HepG2 (cell line): ENCODE measurements around the gene IER2. TPM values are rescaled to one million over a fixed set of nuclear protein-coding genes. Genes with fewer than 3 reads are reported as not detected.

Source experiments
- ATAC-seq: fragments of 200-7000 bp; cut with Tn5 transposase; 3 replicates; pipeline ENCODE4 v1.9.1; 2020; ENCODE audit warnings: mild to moderate bottlenecking, moderate library complexity
- BruUV-seq: library from RNA; stranded (reverse); fragments of 400-500 nt; replicated peaks from 2 replicates; lab custom pipeline; 2021; lab: Mats Ljungman, UMichigan
- CTCF ChIA-PET: fragments of 300-600 bp; formaldehyde crosslinking; extraction: SDS; loops from one replicate; lab custom pipeline; 2021; ENCODE audit warnings: low total read pairs, inconsistent platforms, low intra/inter-chr PET ratio; lab: Yijun Ruan, JAX
- POLR2A ChIA-PET: fragments of 350-600 bp; sonication (Branson Sonifier 250); formaldehyde crosslinking; loops from one replicate; lab custom pipeline; 2020; ENCODE audit warnings: antibody characterized with exemption, inconsistent platforms; lab: Yijun Ruan, JAX
- DNase-seq: peaks from one replicate; pipeline ENCODE4 v3.0.0-alpha.2; 2015; ENCODE audit warnings: low spot score
- FAIRE-seq: peaks from 3 replicates; lab custom pipeline; 2011; peaks lifted over from hg19 to GRCh38; lab: Jason Lieb, UNC
- H2AFZ ChIP-seq: one replicate; pipeline ENCODE4 v1.6.1; 2011; ENCODE audit warnings: low read length, inconsistent platforms
- H3K27ac ChIP-seq: fragments of 300-600 bp; 3 replicates; pipeline ENCODE4 v1.8.0; 2011; ENCODE audit warnings: mixed run types, mild to moderate bottlenecking, mixed read lengths, low read length, inconsistent platforms; ENCODE audit not compliant: insufficient read depth; ENCODE audit errors: extremely low read length
- H3K27me3 ChIP-seq, 2 experiments: fragments of 200-600 bp in 1 of 2; 2 replicates in 1 of 2; 3 replicates in 1 of 2; pipeline versions ENCODE4 v1.6.0 to v1.8.0; 2011; ENCODE audit warnings: low read length in 2 of 2, mild to moderate bottlenecking in 2 of 2, moderate library complexity in 2 of 2, inconsistent platforms in 1 of 2; ENCODE audit not compliant: insufficient read depth in 2 of 2, control insufficient read depth in 1 of 2
- H3K36me3 ChIP-seq, 2 experiments: fragments of 200-600 bp in 1 of 2; replicated peaks in 1 of 2; 2 replicates in 1 of 2; 3 replicates in 1 of 2; pipeline versions ENCODE4 v1.5.1 to v1.8.0; 2011; ENCODE audit warnings: low read length in 2 of 2, inconsistent platforms in 1 of 2; ENCODE audit not compliant: insufficient read depth in 2 of 2, control insufficient read depth in 1 of 2
- H3K4me1 ChIP-seq: 2 replicates; pipeline ENCODE4 v1.5.1; 2012; ENCODE audit warnings: low read length, inconsistent platforms; ENCODE audit not compliant: insufficient read depth
- H3K4me2 ChIP-seq: 2 replicates; pipeline ENCODE4 v1.6.0; 2011; ENCODE audit warnings: low read depth, low read length, inconsistent platforms
- H3K4me3 ChIP-seq, 3 experiments: fragments of 200-600 bp in 1 of 3; sonication (generic), shearing (Covaris generic) in 1 of 3; replicated peaks in 1 of 3; 2 replicates each; pipeline ENCODE4 v1.5.1; 2011 to 2016; ENCODE audit warnings: low read length in 3 of 3, inconsistent platforms in 2 of 3, low read depth in 2 of 3, mild to moderate bottlenecking in 2 of 3, control low read depth in 1 of 3, mixed read lengths in 1 of 3; ENCODE audit not compliant: insufficient read depth in 1 of 3
- H3K79me2 ChIP-seq: one replicate; pipeline ENCODE4 v1.6.1; 2011; ENCODE audit warnings: low read length, inconsistent platforms; ENCODE audit not compliant: insufficient read depth
- H3K9ac ChIP-seq: 2 replicates; pipeline ENCODE4 v1.6.0; 2011; ENCODE audit warnings: mild to moderate bottlenecking, low read depth, low read length, inconsistent platforms; ENCODE audit not compliant: insufficient read depth
- H3K9me3 ChIP-seq: 2 replicates; pipeline ENCODE4 v1.5.1; 2012; ENCODE audit warnings: mild to moderate bottlenecking, low read length
- H4K20me1 ChIP-seq: 2 replicates; pipeline ENCODE4 v1.6.0; 2011; ENCODE audit warnings: inconsistent platforms, mild to moderate bottlenecking, low read length, moderate library complexity; ENCODE audit not compliant: insufficient read depth
- CHD4 ChIP-seq: fragments of 200-600 bp; sonication (generic); IDR thresholded peaks from 2 replicates; pipeline ENCODE4 v1.7.0; 2017; ENCODE audit warnings: mild to moderate bottlenecking, low read length, borderline replicate concordance
- DR1 ChIP-seq: sonication (generic); formaldehyde crosslinking; IDR thresholded peaks from 2 replicates; pipeline ENCODE4 v1.8.0; 2021; ENCODE audit warnings: mild to moderate bottlenecking, missing genetic modification reagents, inconsistent platforms
- KDM4B ChIP-seq: sonication (generic); formaldehyde crosslinking; IDR thresholded peaks from 2 replicates; pipeline ENCODE4 v1.4.0; 2020; ENCODE audit warnings: missing genetic modification reagents
- RBM22 ChIP-seq: fragments of 200-400 bp; formaldehyde crosslinking; optimal IDR thresholded peaks from 2 replicates; pipeline ENCODE3; 2017; ENCODE audit warnings: mild to moderate bottlenecking, low read length, moderate library complexity
- ZMYM3 ChIP-seq: sonication (generic); formaldehyde crosslinking; IDR thresholded peaks from 2 replicates; pipeline ENCODE4 v1.5.1; 2020; ENCODE audit warnings: mild to moderate bottlenecking, missing genetic modification reagents
- ZNF629 ChIP-seq: sonication (generic); formaldehyde crosslinking; conservative IDR thresholded peaks from 2 replicates; pipeline ENCODE4 v1.5.0; 2020; ENCODE audit warnings: missing genetic modification reagents
- WGBS: methylation state at CpG from one replicate; pipeline ENCODE4 v1.1.6; 2017; ENCODE audit warnings: low lambda C conversion rate; 5-methylcytosine and 5-hydroxymethylcytosine counted together
- in situ Hi-C: cut with HindIII; loops from 2 replicates; pipeline ENCODE4 v1.10.0; 2017; ENCODE audit warnings: low pct_unique_long_range_greater_than_20kb; ENCODE audit not compliant: extremely low pct_ligation_motif_present
- intact Hi-C: fragments of 100-400 bp; cut with micrococcal nuclease; formaldehyde crosslinking; loops from one replicate; pipeline ENCODE4 v1.10.0; 2022; ENCODE audit not compliant: unreplicated experiment
- polyA plus RNA-seq, 8 experiments: library from polyadenylated mRNA; depleted of rRNA in 3 of 8; stranded (reverse) in 7 of 8; unstranded in 1 of 8; fragments of >200 nt; fragmentation: Illumina TruSeq in 4 of 8; extraction: Trizol in 4 of 8; gene quantifications; 2 replicates each; pipeline versions ENCODE4 v1.2.1 to v1.2.3, GENCODE V29; 2011 to 2016; ENCODE audit warnings: low read depth in 4 of 8, missing spikeins in 1 of 8, mixed read lengths in 1 of 8; ENCODE audit not compliant: insufficient read depth in 1 of 8
- total RNA-seq, 5 experiments: library from RNA; depleted of rRNA; stranded (reverse); fragments of >200 nt; fragmentation: Illumina TruSeq; extraction: Trizol; gene quantifications; 2 replicates each; pipeline ENCODE4 v1.2.3, GENCODE V29; 2016; ENCODE audit warnings: low read depth in 1 of 5
- TF ChIP-seq, protein P1 (sequence below): sonication (generic); formaldehyde crosslinking; IDR thresholded peaks from 2 replicates; pipeline ENCODE4 v1.4.0; 2020; ENCODE audit warnings: missing genetic modification reagents

IER2 gene
- total and polyA plus RNA-seq, 2 of the 13 experiments (the other 11 are each of a cell fraction or from before 2014, with no cell fraction given): 10.1 to 14.3 TPM

DNA sequence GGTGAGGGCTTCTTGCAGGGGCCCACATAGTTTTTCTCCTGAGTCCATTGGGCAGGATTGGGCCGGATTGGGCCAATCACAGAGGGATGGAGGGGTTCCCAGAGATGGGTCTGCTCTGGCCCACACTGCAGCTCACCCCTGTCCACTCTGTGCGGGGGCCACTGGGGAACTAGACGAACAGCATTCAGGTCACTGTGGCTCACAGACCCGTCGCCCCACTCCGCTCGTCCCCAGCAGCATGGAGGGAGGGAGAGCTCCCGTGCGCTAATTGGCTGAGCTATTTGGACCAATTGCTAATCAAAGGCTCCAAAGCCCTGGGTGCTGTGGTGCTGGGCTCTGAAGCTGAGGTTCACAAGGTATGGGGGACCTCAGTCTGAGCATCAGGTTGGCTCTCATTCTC is 20.8 kb upstream of the IER2 start (continued):
- no peak for TF ChIP-seq DR1

GRCh38 chr19:13130886-13131490 is 19.2 kb upstream of the IER2 start:
- peaks cover 4% of the 10 kb centered on the region for H4K20me1 ChIP-seq
- in situ Hi-C loops (no loop called here), intact Hi-C loops (no loop called here)
- H3K79me2 ChIP-seq: peaks cover 60% of the 10 kb centered on the region
- H3K27ac ChIP-seq: peak overlapping the region; percentile 19
- no peak overlapping the region for H2AFZ ChIP-seq
- no TSS peak for BruUV-seq
- peak; percentile 93 for TF ChIP-seq ZNF629 (CRISPR knock-in tag)
- no peak for TF ChIP-seq KDM4B (CRISPR knock-in tag)
- TF ChIP-seq CHD4: peak; percentile 46; the same call in 1 of the 2 replicates
- TF ChIP-seq ZMYM3 (CRISPR knock-in tag): peak; percentile 72
- TF ChIP-seq, protein P1, sequence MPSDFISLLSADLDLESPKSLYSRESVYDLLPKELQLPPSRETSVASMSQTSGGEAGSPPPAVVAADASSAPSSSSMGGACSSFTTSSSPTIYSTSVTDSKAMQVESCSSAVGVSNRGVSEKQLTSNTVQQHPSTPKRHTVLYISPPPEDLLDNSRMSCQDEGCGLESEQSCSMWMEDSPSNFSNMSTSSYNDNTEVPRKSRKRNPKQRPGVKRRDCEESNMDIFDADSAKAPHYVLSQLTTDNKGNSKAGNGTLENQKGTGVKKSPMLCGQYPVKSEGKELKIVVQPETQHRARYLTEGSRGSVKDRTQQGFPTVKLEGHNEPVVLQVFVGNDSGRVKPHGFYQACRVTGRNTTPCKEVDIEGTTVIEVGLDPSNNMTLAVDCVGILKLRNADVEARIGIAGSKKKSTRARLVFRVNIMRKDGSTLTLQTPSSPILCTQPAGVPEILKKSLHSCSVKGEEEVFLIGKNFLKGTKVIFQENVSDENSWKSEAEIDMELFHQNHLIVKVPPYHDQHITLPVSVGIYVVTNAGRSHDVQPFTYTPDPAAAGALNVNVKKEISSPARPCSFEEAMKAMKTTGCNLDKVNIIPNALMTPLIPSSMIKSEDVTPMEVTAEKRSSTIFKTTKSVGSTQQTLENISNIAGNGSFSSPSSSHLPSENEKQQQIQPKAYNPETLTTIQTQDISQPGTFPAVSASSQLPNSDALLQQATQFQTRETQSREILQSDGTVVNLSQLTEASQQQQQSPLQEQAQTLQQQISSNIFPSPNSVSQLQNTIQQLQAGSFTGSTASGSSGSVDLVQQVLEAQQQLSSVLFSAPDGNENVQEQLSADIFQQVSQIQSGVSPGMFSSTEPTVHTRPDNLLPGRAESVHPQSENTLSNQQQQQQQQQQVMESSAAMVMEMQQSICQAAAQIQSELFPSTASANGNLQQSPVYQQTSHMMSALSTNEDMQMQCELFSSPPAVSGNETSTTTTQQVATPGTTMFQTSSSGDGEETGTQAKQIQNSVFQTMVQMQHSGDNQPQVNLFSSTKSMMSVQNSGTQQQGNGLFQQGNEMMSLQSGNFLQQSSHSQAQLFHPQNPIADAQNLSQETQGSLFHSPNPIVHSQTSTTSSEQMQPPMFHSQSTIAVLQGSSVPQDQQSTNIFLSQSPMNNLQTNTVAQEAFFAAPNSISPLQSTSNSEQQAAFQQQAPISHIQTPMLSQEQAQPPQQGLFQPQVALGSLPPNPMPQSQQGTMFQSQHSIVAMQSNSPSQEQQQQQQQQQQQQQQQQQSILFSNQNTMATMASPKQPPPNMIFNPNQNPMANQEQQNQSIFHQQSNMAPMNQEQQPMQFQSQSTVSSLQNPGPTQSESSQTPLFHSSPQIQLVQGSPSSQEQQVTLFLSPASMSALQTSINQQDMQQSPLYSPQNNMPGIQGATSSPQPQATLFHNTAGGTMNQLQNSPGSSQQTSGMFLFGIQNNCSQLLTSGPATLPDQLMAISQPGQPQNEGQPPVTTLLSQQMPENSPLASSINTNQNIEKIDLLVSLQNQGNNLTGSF: no peak
- TF ChIP-seq RBM22: peak; percentile 63
- ChIA-PET CTCF (no interaction called here), POLR2A (no interaction called here)
- H3K9me3 ChIP-seq: no peaks in the 10 kb centered on the region
- no peaks in the 10 kb centered on the region for H3K27me3 ChIP-seq
- no peak overlapping the region for H3K4me2 ChIP-seq
- FAIRE-seq: no peak
- H3K36me3 ChIP-seq: peaks cover 8 to 45% of the 10 kb centered on the region in 2 experiments; a peak in 4 of 5 replicates
- no peak overlapping the region for H3K9ac ChIP-seq
- WGBS: 80% methylated on average over 3 of the region's 3 CpGs
- H3K4me3 ChIP-seq: no peak overlapping the region
- no peak for ATAC-seq
- DNase-seq: no peak
- peaks cover 38% of the 10 kb centered on the region for H3K4me1 ChIP-seq
